Diencephalon (tissue), 1 donor: ENCODE data around the gene RGL3. TPM values are rescaled to one million over a fixed set of nuclear protein-coding genes. Genes with fewer than 3 reads are reported as not detected.

Experiments
- small RNA-seq: library from RNA; depleted of rRNA; stranded (forward); fragments of <200 nt; gene quantifications from one replicate; pipeline ENCODE3, GENCODE V24; 2014
- total RNA-seq: library from RNA; depleted of rRNA; stranded (reverse); fragments of >200 nt; gene quantifications from one replicate; pipeline ENCODE4 v1.2.3, GENCODE V29; 2014

Gene RGL3
- total RNA-seq: not detected

GRCh38 chr19:11418549-11419506 is at the start of gene RGL3:
RGL3 (minus strand) TSS chr19:11419314; CDS start chr19:11419278, 36 bp downstream.

GRCh38 chr19:11435057-11435832 is 16.1 kb upstream of the RGL3 start, which contains the start of the genes ODAD3 and PRKCSH:
ODAD3 (minus strand) TSS chr19:11435121; CDS start chr19:11435016, 105 bp downstream.
PRKCSH (plus strand) TSS chr19:11435635; CDS start chr19:11436118, 483 bp downstream.

GRCh38 chr19:11374433-11375142 is 44.5 kb downstream of the RGL3 start, which contains the start of gene SWSAP1:
SWSAP1 (plus strand) TSS chr19:11374666; CDS start chr19:11374681, 15 bp downstream.

GRCh38 chr19:11355160-11356073 is 63.7 kb downstream of the RGL3 start, which contains the start of gene PLPPR2:
PLPPR2 (plus strand) TSS chr19:11355432; CDS start chr19:11357674, 2,242 bp downstream.

GRCh38 chr19:11346104-11346940 is 72.8 kb downstream of the RGL3 start, which contains the start of the genes CCDC159 and TMEM205:
CCDC159 (plus strand) TSS chr19:11346519; CDS start chr19:11346607, 88 bp downstream.
TMEM205 (minus strand) TSS chr19:11346268; CDS start chr19:11345619, 649 bp downstream.

Small RNA genes within 50 kb of the gene (small RNA-seq; reads per million reads assigned to genes)
- not detected for gene RF00019

Other genes starting within 250 kb of the RGL3 start
- 12.2 TPM for gene KANK2, start 221.8 kb downstream of the RGL3 start, total RNA-seq
- not detected for gene ANGPTL8, start 179.7 kb downstream of the RGL3 start, total RNA-seq
- 3.7 TPM for gene DOCK6, start 156.8 kb downstream of the RGL3 start, total RNA-seq
- gene TSPAN16, start 123.2 kb downstream of the RGL3 start, total RNA-seq: 0.46 TPM
- 28.8 TPM for gene RAB3D, start 79.7 kb downstream of the RGL3 start, total RNA-seq
- gene TMEM205, start 73.0 kb downstream of the RGL3 start, total RNA-seq: 53.1 TPM
- 6.7 TPM for gene CCDC159, start 72.8 kb downstream of the RGL3 start, total RNA-seq
- 66.7 TPM for gene PLPPR2, start 63.9 kb downstream of the RGL3 start, total RNA-seq
- gene SWSAP1, start 44.6 kb downstream of the RGL3 start, total RNA-seq: 1.2 TPM
- 3.2 TPM for gene EPOR, start 35.0 kb downstream of the RGL3 start, total RNA-seq
- gene ODAD3, start 15.8 kb upstream of the RGL3 start, total RNA-seq: 2.8 TPM
- gene PRKCSH, start 16.3 kb upstream of the RGL3 start, total RNA-seq: 53.1 TPM
- 118 TPM for gene ELAVL3, start 61.7 kb upstream of the RGL3 start, total RNA-seq
- gene ZNF653, start 86.5 kb upstream of the RGL3 start, total RNA-seq: 19.6 TPM
- 49.6 TPM for gene ECSIT, start 109.8 kb upstream of the RGL3 start, total RNA-seq
- 0.46 TPM for gene CNN1, start 119.5 kb upstream of the RGL3 start, total RNA-seq
- gene ELOF1, start 139.9 kb upstream of the RGL3 start, total RNA-seq: 22.8 TPM
- gene ACP5, start 158.3 kb upstream of the RGL3 start, total RNA-seq: 0.46 TPM
- 58.8 TPM for gene ZNF627, start 178.2 kb upstream of the RGL3 start, total RNA-seq